HG03457 (cell line): ENCODE results near the gene MYO18A.
"Not testable (repeated sequence)": the region's sequence is repeated elsewhere in the genome, so short reads cannot be mapped to it uniquely, and the experiment has no call there.

Experiments used
- ATAC-seq: cut with Tn5 transposase; IDR thresholded peaks from one replicate; pipeline ENCODE4 v1.9.1; 2021; ENCODE audit warnings: moderate number of reproducible peaks; ENCODE audit not compliant: unreplicated experiment

The MYO18A gene

DNA sequence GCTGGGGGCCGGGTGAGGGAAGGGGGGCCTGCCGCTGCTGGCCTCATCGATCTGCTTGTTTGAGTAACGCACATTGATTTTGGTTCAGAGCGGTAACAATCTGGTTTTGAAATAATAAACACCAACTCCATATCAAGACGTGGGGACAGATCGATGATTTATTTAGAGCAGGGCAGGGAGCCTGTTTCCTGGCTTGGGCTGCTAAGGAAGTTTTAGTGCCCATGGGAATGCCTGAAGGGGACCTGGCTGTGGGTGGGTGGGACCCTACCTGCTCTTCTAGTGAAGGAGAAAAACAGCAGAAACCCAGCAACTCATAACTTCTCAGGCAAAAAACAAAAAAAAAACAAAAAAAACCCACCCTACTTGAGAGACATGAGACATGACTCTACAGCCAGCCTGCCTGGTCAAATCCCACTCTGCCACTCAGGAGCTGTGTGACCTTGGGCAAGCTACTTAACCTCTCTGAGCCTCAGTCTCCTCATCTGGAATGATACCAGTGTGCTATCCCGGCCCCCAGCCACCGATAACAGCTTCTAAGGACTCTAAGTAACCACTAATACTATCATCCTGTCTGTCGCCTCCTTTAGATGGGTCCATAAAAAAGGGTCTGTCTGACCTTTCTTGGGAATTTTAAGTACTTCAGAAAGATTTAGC is 71.2 kb downstream of the MYO18A start:
- no peak for ATAC-seq

DNA sequence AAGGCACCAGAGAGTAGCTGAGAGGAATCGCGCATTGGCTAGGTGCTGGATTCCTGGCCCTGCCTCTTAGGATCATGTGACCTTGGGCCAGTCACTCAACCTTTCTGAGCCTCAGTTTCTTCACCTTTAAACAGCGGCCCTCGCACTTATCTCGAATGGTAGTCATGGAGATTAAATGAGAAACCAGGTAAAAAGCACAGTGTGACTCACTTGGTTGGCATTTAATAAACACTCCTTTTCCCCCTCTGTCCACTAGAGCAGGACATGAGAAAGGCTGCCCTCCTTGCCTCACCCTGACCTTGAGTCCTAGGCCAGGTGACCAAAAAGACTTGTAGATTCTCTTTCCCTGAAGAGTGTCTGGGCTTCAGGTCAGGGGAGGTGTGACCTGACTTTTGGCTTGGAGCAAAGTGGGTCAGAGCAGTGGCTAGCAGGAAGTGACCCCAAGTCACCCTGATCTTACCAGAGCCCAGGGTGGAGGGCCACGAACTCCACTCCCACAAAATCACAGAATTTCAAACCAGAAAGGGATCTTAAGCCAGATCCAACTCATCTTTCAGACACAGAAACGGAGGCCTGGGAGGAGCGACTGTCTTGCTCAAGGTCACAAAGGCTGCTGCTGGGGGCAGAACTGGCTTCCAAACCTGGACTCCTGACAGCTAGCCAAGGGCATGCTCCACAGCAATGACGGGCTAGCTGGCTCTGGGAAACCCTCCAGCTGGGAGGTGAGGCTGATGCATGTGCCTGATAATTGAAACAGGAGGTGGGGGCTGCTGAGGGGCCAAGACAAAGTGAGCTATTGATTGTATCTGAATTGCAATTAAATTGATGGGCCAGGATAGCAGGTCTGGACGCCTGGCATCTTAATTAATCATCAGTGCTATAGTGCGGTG is 72.0 kb downstream of the MYO18A start:
- no peak for ATAC-seq

DNA sequence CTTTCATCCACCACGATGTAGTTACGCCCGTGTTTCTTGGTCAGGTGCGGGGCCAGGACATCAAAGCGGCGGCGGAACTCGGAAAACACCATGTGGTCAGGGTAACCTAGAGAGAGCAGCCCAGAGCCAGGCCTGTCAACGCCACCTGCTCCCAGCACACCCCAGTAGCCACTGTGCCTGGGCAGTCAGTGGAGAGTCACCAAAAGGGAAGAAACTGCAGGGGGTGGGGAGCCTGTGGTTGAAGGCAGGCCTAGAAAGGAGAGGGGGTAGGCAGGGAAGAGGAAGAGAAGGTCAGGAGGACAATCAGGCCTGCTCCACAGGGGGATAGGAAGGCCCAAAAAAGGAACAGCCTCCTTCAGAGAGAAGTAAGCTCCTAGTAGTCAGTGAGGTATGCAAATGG is 73.1 kb downstream of the MYO18A start:
- no peak for ATAC-seq

DNA sequence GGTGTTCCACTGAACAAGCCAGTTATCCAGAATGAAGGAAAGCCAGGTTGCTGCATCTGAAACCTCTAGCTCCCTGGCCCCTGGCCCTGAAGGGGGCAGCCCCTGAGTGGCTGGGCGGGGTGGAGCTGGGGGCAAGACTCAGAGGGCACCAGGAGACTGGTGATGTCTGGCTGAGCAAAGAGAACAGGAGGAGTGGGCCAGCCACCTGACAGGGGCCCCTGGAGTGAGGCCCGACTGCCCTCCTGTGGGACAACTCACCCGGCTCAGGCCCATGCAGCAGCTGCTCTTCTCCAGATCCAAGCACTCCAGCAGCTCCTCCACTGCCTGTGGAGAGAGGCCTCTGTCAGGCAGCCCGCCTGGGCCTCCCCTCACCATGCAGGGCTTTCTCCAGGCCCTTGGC is 76.9 kb downstream of the MYO18A start:
- ATAC-seq: no peak

DNA sequence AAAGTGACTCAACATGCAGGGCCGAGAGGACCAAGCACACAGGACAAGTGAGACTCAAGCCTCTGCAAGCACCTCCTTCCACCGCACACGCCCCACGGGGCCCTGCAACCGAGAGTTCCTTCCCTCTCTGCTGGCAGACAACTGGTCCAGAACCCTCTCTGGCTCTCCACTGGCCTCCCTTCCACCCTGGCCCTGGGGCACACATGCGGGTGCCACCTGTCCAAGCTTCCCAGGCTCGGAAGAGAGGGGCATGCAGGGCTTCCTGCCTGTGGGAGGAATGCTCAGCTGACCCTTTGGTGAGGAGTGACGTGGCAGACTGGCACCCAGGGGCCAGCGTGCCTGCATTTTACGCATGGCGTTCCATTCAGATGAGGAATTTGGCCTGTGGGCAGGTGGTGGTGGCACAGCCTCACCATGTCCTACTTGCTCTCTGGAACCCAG is 77.4 kb downstream of the MYO18A start:
- ATAC-seq: no peak

DNA sequence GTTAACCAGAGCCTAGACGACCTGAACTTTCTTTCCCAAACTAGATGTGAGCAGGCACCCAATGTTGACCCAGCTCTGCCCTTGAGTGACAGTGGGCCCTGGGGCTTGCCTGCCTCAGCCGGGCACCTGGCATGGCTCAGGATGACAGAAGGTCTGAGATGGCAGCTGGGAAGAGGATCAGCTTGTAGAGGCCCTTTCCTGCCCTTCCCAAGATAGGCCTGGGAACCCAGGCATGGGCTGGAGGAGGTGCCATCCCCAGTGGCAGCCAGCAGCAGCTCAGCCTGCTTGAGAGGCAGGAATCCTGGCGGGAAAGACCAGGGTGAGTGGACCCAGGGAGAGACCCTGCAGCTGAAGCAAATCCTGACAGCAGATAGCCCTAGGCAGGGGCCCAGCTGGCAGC is 78.2 kb downstream of the MYO18A start:
- no peak for ATAC-seq

DNA sequence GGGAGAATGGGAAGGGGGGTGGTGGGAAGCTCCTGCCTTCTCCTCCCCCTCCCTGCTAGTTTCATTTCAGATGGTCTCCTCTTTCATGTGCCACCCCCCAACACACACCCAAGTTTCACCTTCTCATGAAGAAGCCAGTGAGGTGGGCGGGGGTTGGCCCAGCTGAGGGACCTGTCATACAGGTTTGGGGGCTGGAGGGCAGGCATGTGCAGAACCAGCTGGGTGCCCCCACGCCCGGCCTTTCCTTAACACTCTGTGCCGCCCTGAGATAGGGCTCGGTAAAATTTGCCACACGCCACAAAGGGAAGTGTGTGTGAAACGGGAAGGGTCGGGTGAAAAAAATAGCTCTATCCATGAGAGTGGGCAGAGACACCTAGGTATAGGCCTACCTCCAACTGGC is 79.9 kb downstream of the MYO18A start:
- ATAC-seq: no peak

DNA sequence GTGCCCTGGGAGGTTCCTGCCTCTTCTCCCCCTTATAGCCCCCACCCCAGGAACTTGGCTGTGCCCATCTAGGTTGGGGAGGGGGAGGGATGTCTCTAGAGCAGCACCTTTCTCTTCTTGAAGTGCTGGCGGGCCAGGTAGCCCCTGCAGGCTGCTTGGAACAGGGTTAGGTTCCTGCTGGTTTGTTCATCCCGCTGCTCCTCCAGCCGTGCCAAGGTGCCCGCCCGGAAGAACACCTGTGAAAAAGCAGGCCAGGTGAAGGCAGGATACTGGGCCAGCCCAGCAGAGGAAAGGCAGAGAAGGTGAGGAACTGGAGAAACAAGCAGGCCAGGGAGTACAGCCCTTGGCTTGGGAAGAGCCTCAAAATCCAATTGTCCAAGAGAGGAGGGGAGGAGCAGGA is 80.7 kb downstream of the MYO18A start:
- ATAC-seq: no peak

DNA sequence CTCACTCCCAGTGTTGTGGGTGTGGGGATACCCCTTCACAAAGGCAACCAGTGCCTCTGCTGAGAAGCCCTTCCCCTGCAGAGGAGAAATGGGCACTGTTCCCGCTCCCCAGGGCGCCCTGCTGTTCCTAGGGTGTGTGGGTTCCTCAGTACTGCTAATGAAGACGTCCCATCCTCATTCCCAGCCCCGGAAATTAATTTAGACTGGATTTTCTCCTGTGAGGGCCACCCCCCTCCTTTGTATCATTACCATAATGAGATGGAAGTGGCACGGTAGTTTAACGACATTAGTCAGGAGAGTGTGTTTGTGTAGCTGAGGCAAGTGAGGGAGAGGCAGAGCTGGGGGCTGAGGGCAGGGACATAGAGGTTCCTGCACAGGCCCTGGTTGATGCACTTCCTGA is 84.1 kb downstream of the MYO18A start:
- no peak for ATAC-seq

DNA sequence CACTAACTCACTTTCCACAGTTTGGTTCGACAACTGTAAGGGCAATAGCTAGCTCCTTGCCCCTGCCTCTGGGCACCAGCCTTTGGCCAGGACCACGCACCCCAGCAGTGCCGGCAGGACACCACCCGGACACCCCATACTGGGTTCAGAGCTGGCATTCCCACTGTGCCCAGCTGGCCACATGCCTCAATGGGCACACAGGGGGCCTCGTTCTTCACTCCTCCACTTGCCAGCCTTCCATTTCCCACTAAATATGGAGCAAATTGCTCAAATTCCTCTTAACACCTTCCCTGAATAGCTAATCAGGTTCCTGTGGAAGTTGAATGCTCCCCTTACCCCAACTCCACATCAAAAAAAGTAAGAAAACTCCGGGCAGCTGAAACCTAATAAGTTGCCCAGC is 84.8 kb downstream of the MYO18A start:
- ATAC-seq: no peak

DNA sequence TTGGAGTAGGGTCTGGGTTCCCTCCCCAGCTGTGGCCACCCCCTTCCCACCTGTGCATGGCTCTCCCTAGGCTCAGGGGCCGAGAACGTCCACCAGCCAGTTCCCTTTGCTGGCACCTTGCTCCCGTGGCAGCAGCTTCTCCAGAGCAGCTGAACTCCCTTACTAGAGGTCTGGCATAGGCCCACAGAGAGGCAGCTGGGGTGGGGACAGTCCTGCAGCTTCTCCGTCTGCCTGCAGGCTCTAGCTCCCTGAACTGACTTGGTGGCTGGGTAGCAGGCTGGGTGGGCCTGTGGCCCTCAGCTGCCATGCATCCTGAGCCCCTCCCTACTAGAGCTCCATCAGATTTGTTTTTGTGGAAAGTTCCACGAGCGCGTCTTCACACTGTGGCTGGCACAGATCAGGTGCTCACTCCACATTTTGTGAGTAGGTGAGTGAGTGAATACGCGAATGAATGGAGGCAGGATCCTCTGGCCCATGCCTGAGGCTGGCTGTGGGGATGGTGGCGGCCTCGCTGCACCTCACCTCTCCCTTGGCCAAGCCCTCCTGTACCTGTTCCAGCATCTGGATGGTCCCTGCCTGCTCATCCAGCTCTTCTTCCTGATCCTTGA is 86.0 kb downstream of the MYO18A start:
- ATAC-seq: no peak

DNA sequence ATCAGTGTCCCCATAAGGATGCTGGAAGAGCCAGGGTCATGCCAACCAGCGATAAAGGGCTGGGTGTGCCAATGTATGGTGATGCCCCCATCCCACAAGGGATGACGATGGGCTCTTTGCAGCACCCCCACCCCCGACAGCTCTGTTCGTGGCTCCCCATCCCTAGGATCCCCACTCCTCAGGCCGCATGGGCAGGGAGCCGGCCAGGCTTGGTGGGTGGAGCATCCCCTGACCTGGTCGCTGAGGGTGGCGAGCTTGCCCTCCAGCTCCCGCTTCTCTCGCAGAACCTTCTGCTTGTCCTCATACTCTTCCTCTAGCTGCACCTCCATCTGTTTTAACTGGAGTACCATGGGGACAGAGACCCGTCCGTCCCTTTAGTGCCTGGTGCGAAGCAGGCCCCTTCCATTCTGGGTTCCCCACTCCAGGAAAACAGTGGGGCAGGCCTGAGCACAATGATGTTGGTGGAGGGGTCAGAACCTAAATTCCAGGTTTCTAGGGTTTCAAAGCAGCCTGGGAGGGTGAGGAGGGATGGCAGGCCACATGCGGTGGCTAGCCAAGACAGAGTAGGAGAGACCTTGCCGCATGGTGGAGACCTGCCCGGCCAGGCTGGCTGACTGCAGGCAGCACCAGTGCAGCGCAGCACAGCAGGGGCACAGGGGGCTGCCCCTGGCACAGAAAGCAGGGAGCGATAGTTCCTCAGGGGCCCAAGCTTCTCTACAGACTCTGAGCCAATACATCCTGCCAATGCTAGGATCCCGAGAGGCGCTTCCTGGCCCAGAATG is 86.9 kb downstream of the MYO18A start:
- ATAC-seq: no peak

DNA sequence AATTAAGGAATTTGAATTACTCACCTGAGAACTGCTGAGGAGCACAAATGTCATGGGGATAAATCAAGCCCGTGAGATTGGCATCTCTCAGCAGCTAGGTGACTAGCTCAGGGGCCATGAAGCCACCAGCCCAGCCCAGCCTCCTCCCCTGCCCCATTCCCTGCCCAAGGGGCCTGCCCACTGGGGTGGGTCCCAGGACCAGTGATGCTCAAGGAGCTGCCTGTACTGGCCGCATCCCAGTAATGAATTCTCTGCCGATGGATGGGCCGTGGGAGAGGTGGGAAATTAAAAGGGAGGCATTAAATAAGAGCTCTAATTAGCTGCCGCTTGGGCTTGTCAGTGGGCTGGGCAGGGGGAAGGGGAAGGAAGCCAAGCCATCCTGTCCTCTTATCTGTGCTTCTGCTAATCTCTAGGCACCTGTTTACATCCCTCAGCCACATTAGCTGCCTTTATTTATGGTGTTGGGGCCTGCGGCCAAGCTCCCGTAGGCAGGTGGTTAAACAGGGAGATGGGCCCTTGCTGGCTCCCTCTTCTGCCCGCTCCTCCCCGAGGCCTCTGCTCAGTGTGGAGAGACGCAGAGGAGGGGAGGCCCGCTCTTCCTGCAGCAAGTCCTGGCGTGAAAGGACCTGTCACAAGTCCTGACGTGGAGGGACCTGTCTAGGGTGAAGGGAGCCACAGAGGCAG is 88.5 kb downstream of the MYO18A start:
- no peak for ATAC-seq

DNA sequence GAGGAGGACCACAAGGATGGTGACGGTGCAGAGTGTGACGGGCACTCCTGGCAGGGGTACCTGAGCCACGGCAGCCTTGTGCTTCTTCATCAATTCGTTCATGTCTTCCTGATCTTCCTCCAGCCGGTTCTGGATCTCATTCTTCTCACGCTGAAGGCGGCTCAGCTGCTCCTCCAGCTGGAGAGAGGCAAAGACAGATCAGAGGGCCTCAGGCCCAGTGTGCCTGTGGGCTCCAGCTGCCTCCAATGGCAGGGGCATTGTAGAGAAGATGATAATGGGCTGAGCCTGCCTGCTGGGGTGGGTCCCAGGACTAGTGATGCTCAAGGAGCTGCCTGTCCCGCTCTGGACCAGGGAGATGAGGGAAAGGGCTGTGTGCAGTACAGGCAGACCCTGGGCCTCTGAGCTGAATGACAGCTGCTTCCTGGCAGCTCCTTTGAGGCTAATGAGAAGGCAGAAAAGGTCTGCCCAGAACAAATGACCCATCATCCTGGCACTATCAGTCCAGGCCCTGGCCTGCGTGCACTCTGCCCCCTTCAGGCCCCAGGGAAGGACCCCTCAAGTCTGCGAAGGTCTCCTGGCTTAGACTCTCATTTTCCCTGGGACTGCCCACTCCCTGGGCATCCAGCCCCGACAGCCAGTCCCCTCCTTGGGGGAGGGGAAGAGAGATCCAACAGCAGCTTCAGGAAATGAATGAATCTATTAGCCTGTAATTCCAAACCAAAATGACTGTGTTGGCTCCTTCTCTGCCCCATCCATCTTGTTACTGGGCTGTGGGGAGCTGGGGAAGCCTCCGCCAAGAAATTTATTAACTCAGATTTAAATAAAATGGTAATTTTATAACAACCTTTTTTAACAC is 89.2 kb downstream of the MYO18A start:
- ATAC-seq: no peak

DNA sequence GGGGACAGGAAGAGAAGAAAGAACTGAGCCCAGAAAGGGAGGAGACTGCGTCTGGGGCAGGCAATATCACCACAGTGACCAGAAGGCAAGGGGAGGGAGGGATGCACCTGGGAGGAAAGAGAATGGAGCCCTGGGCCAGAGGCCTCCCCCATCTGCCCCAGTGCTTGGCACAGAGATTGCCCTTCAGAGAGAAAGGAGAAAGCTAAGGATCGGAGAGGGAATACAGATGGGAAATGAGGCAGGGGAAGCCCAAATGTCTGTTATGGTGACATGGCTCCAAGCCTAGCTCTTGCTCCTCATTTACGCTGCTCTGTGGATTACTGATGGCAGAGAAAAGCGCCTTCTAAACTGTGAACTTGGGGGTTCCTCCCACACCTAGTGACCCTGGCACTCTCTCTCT is 90.1 kb downstream of the MYO18A start:
- ATAC-seq: no peak

DNA sequence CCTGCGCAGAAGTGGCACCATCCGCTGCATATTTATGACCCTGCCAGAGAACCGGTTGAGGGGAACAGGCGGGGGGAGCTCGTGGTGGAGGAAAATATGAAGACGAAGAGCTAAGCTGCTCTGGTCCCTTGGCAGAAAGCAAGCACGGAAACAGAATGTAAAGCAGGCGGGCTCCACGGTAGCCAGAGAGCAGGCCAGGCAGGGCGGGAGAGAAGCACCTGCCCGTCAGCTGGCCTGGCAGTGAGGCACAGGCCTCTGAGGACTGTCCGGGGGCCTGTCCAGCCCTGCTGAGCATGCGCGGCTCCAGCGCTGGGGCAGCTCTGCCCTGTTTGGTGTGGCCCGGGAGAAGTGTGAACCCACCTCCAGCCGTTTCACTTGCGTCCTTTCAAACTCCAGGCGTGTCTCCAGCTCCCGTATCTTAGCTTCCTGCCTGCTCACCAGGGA is 90.6 kb downstream of the MYO18A start:
- ATAC-seq: no peak

DNA sequence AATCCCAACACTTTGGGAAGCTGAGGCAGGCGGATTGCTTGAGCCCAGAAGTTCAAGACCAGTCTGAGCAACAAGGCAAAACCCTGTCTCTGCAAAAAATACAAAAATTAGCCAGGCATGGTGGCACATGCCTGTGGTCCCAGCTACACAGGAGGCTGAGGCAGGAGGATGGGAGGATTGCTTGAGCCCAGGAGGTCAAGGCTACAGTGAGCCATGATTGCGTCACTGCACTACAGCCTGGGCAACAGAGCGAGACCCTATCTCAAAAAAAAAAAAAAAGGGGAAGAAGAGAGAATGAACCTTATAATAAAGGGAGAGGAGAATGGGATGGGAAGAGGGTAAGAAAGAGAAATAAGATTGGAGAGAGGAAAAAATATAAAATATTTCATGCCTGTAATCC is 91.4 kb downstream of the MYO18A start:
- not testable (repeated sequence) for ATAC-seq

DNA sequence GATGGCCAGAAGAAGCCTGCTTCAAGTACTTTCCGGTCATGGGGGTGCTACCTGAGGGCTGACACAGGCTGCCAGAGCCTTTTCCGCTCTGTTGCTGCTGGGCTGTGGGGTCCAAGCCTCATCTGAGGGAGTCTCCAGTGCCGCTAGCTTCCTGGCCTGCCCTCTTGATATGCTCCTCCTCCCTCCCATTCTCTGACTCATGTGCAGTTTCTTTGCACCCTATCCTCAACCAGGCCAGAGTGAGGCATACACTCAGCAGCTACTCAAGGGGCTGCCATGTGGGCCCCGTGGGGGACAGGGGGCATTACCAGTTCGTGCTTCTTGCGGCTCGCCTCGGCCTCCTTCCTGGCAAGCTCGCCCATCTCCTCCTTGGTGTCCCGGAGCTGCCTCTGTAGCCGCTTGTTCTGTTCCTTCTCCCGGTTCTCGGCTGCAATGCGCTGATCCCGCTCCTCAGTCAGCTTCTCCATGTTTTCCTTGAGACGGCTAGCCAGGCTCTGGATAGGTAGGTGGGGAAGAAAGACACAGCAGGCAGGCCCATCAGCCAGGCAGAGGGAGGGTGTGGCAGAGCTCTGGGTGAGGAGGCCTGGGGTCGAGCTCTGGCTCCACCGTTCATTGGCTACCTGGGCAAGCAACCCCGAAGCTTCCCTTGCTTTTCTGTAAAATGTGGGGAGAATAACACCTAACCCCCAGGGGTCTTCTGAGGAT is 93.4 kb downstream of the MYO18A start:
- ATAC-seq: no peak

DNA sequence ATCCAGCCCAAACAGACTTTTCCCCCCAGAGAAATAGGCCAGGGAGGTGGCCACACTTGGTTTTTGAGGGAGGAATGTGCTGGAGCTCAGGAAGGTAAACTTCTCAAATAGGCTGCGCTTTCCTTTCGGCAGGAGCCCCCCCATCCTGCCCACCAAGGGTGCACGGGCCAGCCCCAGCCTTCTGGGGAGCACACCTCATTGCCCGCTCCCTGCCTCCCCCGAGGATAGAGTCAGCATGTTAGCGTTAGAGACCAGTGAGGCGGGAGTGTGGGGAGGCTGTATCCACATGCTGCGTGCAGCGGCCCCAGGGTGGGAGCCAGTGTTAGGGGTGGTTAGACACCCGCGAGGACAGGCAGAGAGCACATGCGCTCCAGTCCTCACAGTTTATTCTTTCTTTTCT is 95.0 kb downstream of the MYO18A start:
- no peak for ATAC-seq
